K562 (cell line): ENCODE measurements around the gene ZNF774. TPM values are rescaled to one million over a fixed set of nuclear protein-coding genes. Genes with fewer than 3 reads are reported as not detected.

Experiments
- ATAC-seq: fragments of 200-7000 bp; cut with Tn5 transposase; 3 replicates; pipeline ENCODE4 v1.9.1; 2020; ENCODE audit warnings: moderate library complexity
- BruUV-seq: library from RNA; stranded (reverse); fragments of 400-500 nt; replicated peaks from 2 replicates; lab custom pipeline; 2021; lab: Mats Ljungman, UMichigan
- CTCF ChIA-PET: fragments of 300-600 bp; formaldehyde crosslinking; extraction: SDS; loops from one replicate; lab custom pipeline; 2021; ENCODE audit warnings: low intra/inter-chr PET ratio; lab: Yijun Ruan, JAX
- POLR2A ChIA-PET: fragments of 300-600, 350-650 bp; sonication (Branson Sonifier 250); formaldehyde crosslinking; extraction: SDS; loops from one replicate; lab custom pipeline; 2021; ENCODE audit warnings: antibody characterized with exemption, inconsistent platforms; lab: Yijun Ruan, JAX
- DNase-seq, 4 experiments: peaks; one replicate each; pipeline versions ENCODE4 v3.0.0 to v3.0.0-alpha.2; 2011 to 2018; ENCODE audit warnings: low spot score in 3 of 4, mixed read lengths in 3 of 4; ENCODE audit errors: extremely low read depth in 1 of 4
- FAIRE-seq: peaks from 2 replicates; lab custom pipeline; 2011; peaks lifted over from hg19 to GRCh38; lab: Jason Lieb, UNC
- H2AFZ ChIP-seq: 2 replicates; pipeline ENCODE4 v1.6.0; 2011; ENCODE audit warnings: low read depth, low read length, control low read depth, inconsistent platforms
- H3K27ac ChIP-seq: fragments of 200-600 bp; 3 replicates; pipeline ENCODE4 v1.8.0; 2011; ENCODE audit warnings: low read depth, mild to moderate bottlenecking, control low read depth, inconsistent platforms, low read length, moderate library complexity, mixed read lengths; ENCODE audit errors: extremely low read depth
- H3K27me3 ChIP-seq, 2 experiments: fragments of 300-600 bp in 1 of 2; 2 replicates in 1 of 2; 3 replicates in 1 of 2; pipeline versions ENCODE4 v1.6.0 to v1.8.0; 2011; ENCODE audit warnings: inconsistent platforms in 2 of 2, low read length in 2 of 2, mild to moderate bottlenecking in 1 of 2, mixed read lengths in 1 of 2, moderate library complexity in 1 of 2; ENCODE audit not compliant: control insufficient read depth in 2 of 2, insufficient read depth in 2 of 2
- H3K36me3 ChIP-seq: fragments of 300-600 bp; 3 replicates; pipeline ENCODE4 v1.8.0; 2011; ENCODE audit warnings: mild to moderate bottlenecking, low read length, inconsistent platforms; ENCODE audit not compliant: control insufficient read depth, insufficient read depth
- H3K4me1 ChIP-seq, 2 experiments: fragments of 200-600 bp in 1 of 2; replicated peaks in 1 of 2; 2 replicates in 1 of 2; 3 replicates in 1 of 2; pipeline versions ENCODE4 v1.5.1 to v1.8.0; 2011; ENCODE audit warnings: inconsistent platforms in 2 of 2, low read length in 2 of 2, mild to moderate bottlenecking in 1 of 2, mixed read lengths in 1 of 2, moderate library complexity in 1 of 2; ENCODE audit not compliant: control insufficient read depth in 2 of 2, insufficient read depth in 2 of 2
- H3K4me2 ChIP-seq: 2 replicates; pipeline ENCODE4 v1.6.1; 2011; ENCODE audit warnings: low read length, control low read depth, inconsistent platforms, mixed read lengths; ENCODE audit not compliant: insufficient read depth
- H3K4me3 ChIP-seq: fragments of 200-600 bp; sonication (generic), shearing (Covaris generic); 2 replicates; pipeline ENCODE4 v1.5.1; 2016; ENCODE audit warnings: control low read depth, inconsistent platforms
- H3K79me2 ChIP-seq: fragments of 200-600 bp; 3 replicates; pipeline ENCODE4 v1.8.0; 2011; ENCODE audit warnings: low read length, inconsistent platforms; ENCODE audit not compliant: control insufficient read depth, insufficient read depth
- H3K9ac ChIP-seq, 2 experiments: 2 replicates each; pipeline versions ENCODE4 v1.6.0 to v1.6.1; 2011; ENCODE audit warnings: low read depth in 2 of 2, low read length in 2 of 2, control low read depth in 1 of 2, inconsistent platforms in 1 of 2, mild to moderate bottlenecking in 1 of 2, mixed read lengths in 1 of 2; ENCODE audit not compliant: insufficient read depth in 1 of 2
- H3K9me1 ChIP-seq: one replicate; pipeline ENCODE4 v1.6.0; 2011; ENCODE audit warnings: inconsistent platforms, mild to moderate bottlenecking, low read length, moderate library complexity; ENCODE audit not compliant: control insufficient read depth, insufficient read depth
- H3K9me3 ChIP-seq: replicated peaks from 2 replicates; pipeline ENCODE4 v1.5.1; 2011; ENCODE audit warnings: low read depth, low read length, inconsistent platforms; ENCODE audit not compliant: control insufficient read depth, insufficient read depth
- H4K20me1 ChIP-seq: replicated peaks from 2 replicates; pipeline ENCODE4 v1.6.1; 2011; ENCODE audit warnings: low read length, inconsistent platforms, mixed read lengths; ENCODE audit not compliant: control insufficient read depth, insufficient read depth
- ATF7 ChIP-seq: fragments of 450-650 bp; IDR thresholded peaks from 2 replicates; pipeline ENCODE4 v1.7.1; 2014; ENCODE audit warnings: mild to moderate bottlenecking, moderate library complexity
- DPF2 ChIP-seq: fragments of 450-650 bp; IDR thresholded peaks from 2 replicates; pipeline ENCODE4 v1.6.1; 2016
- ETV5 ChIP-seq: sonication (generic); formaldehyde crosslinking; IDR thresholded peaks from 2 replicates; pipeline ENCODE4 v1.4.0; 2020; ENCODE audit warnings: low read depth, mild to moderate bottlenecking, missing genetic modification reagents
- FOXA3 ChIP-seq, 2 experiments: fragments of 450-650 bp in 1 of 2; sonication (generic) in 1 of 2; formaldehyde crosslinking; IDR thresholded peaks in 1 of 2; conservative IDR thresholded peaks in 1 of 2; 2 replicates each; pipeline versions ENCODE4 v1.4.0 to v1.8.0; 2020 to 2022; ENCODE audit warnings: mild to moderate bottlenecking in 2 of 2, missing genetic modification reagents in 1 of 2
- FOXJ2 ChIP-seq: fragments of 200-800 bp; sonication (Bioruptor generic); IDR thresholded peaks from 2 replicates; pipeline ENCODE4 v1.6.1; 2016; ENCODE audit warnings: missing genetic modification characterization, missing compliant biosample characterization
- FOXK2 ChIP-seq, 2 experiments: fragments of 450-650 bp; IDR thresholded peaks in 1 of 2; conservative IDR thresholded peaks in 1 of 2; 2 replicates each; pipeline ENCODE4 v1.6.1; 2016; ENCODE audit warnings: low read depth in 2 of 2, mild to moderate bottlenecking in 1 of 2
- GABPB1 ChIP-seq: sonication (generic); formaldehyde crosslinking; IDR thresholded peaks from 2 replicates; pipeline ENCODE4 v1.8.0; 2022; ENCODE audit warnings: mild to moderate bottlenecking, missing genetic modification reagents
- JUN ChIP-seq, 2 experiments: sonication (generic) in 1 of 2; formaldehyde crosslinking in 1 of 2; IDR thresholded peaks; 2 replicates each; pipeline versions ENCODE4 v1.6.1 to v1.8.0; 2012 to 2022; ENCODE audit warnings: borderline replicate concordance in 2 of 2, mild to moderate bottlenecking in 2 of 2, improper control_type of control experiment in 1 of 2, low read depth in 1 of 2, low read length in 1 of 2, missing genetic modification reagents in 1 of 2
- MAFK ChIP-seq: IDR thresholded peaks from 2 replicates; pipeline ENCODE4 v1.6.1; 2011; ENCODE audit warnings: low read length, improper control_type of control experiment
- MEIS2 ChIP-seq: fragments of 450-650 bp; IDR thresholded peaks from 2 replicates; pipeline ENCODE4 v1.6.1; 2014; ENCODE audit warnings: mild to moderate bottlenecking; ENCODE audit not compliant: partially characterized antibody
- MXI1 ChIP-seq: IDR thresholded peaks from 2 replicates; pipeline ENCODE4 v1.6.1; 2011; ENCODE audit warnings: low read depth, mild to moderate bottlenecking, improper control_type of control experiment, low read length
- POLR2AphosphoS5 ChIP-seq: IDR thresholded peaks from 2 replicates; pipeline ENCODE4 v1.6.1; 2011; ENCODE audit warnings: mild to moderate bottlenecking, low read depth, low read length, moderate library complexity; ENCODE audit not compliant: control insufficient read depth, insufficient read depth
- RCOR1 ChIP-seq, 2 experiments: IDR thresholded peaks; 2 replicates each; pipeline ENCODE4 v1.6.1; 2012; ENCODE audit warnings: low read depth in 2 of 2, low read length in 2 of 2, borderline replicate concordance in 1 of 2, improper control_type of control experiment in 1 of 2
- RFX5 ChIP-seq: IDR thresholded peaks from 2 replicates; pipeline ENCODE4 v1.6.1; 2011; ENCODE audit warnings: low read depth, mild to moderate bottlenecking, improper control_type of control experiment, low read length
- THRA ChIP-seq: fragments of 450-650 bp; IDR thresholded peaks from 2 replicates; pipeline ENCODE4 v1.6.1; 2017; ENCODE audit warnings: mild to moderate bottlenecking, moderate library complexity
- TSHZ1 ChIP-seq: fragments of 250-450 bp; sonication (Bioruptor Pico); IDR thresholded peaks from 2 replicates; pipeline ENCODE4 v1.4.0; 2020; ENCODE audit warnings: mild to moderate bottlenecking, moderate library complexity
- ZNF57 ChIP-seq: fragments of 450-650 bp; formaldehyde crosslinking; IDR thresholded peaks from 2 replicates; pipeline ENCODE4 v1.4.0; 2020; ENCODE audit warnings: mild to moderate bottlenecking, moderate library complexity
- WGBS: fragments of 100-300 bp; shearing (Covaris generic); methylation state at CpG from one replicate; pipeline ENCODE4 v1.1.6; 2016; ENCODE audit warnings: low coverage, mixed read lengths; ENCODE audit not compliant: insufficient coverage; ENCODE audit errors: missing lambda C conversion rate; 5-methylcytosine and 5-hydroxymethylcytosine counted together
- in situ Hi-C: fragments of 300-500 bp; cut with MboI; formaldehyde crosslinking; loops from 4 replicates; pipeline ENCODE4 v1.15.0; 2018; ENCODE audit warnings: inconsistent platforms, mixed read lengths
- intact Hi-C: fragments of 100-400 bp; cut with micrococcal nuclease; formaldehyde crosslinking; loops from 2 replicates; pipeline ENCODE4 v1.14.2; 2022
- polyA plus RNA-seq, 8 experiments: library from polyadenylated mRNA; depleted of rRNA in 4 of 8; stranded (reverse) in 5 of 8; unstranded in 3 of 8; fragments of >200 nt; fragmentation: Nextera tagmentation in 2 of 8; fragmentation: Illumina TruSeq in 1 of 8; extraction: Ambion mirVana in 2 of 8; extraction: Trizol in 1 of 8; gene quantifications; 2 replicates each; pipeline versions ENCODE4 v1.2.1 to v1.2.3, GENCODE V29; 2011 to 2014; ENCODE audit warnings: inconsistent platforms in 1 of 8, missing spikeins in 1 of 8
- total RNA-seq, 7 experiments: library from RNA; depleted of rRNA in 6 of 7; stranded (reverse); fragments of >200 nt in 6 of 7; fragmentation: Illumina TruSeq in 2 of 7; extraction: Trizol in 2 of 7; gene quantifications; 2 replicates each; pipeline versions ENCODE4 v1.2.1 to v1.2.3, GENCODE V29; 2011 to 2021; ENCODE audit warnings: low replicate concordance in 1 of 7

Gene ZNF774
- total and polyA plus RNA-seq, 9 of the 15 experiments (the other 6 are each of a cell fraction or from before 2014, with no cell fraction given), result 0.32 to 2.0 (median 1.2) TPM

- DNase-seq (peak; percentile 71 to 88 (median 79)), FAIRE-seq (peak; percentile 94), ATAC-seq (peak; percentile 97)
- no peaks in the 10 kb centered on the region for H3K36me3 ChIP-seq
- BruUV-seq, result no TSS peak
- H3K9me3 ChIP-seq, result no peaks in the 10 kb centered on the region
- peaks cover 0 to 29% of the 10 kb centered on the region in 2 experiments; a peak in 3 of 5 replicates for H3K4me1 ChIP-seq
- H3K9ac ChIP-seq, result peak overlapping the region in 1 of 2 experiments; percentile 61; a peak in 2 of 4 replicates
- ChIA-PET CTCF (no interaction called here), POLR2A (interaction anchor here (1.0 to 3.4 kb wide), 3 partner anchors 9 to 12 kb away, joined by 3 to 19 read pairs (median 5); partner anchors contain the start of gene IQGAP1)
- peaks cover 69% of the 10 kb centered on the region for H3K79me2 ChIP-seq
- in situ Hi-C loops, result no loop called here
- H3K4me3 ChIP-seq, result no peak overlapping the region
- peak overlapping the region; percentile 82 for H3K27ac ChIP-seq
- peak overlapping the region; percentile 68 for H3K4me2 ChIP-seq
- peak overlapping the region; percentile 84 for H2AFZ ChIP-seq
- no peaks in the 10 kb centered on the region for H4K20me1 ChIP-seq
- WGBS, result 6% methylated on average over 7 of the region's 7 CpGs
- intact Hi-C loops, result loop anchor here (5.0 kb wide), 1 partner anchor 39 kb away; no protein-coding TSS in a partner anchor
- H3K9me1 ChIP-seq, result no peaks in the 10 kb centered on the region
- no peaks in the 10 kb centered on the region for H3K27me3 ChIP-seq
- TF ChIP-seq THRA (no peak), JUN (IDR thresholded peaks at IDR 0.05; ENCODE audit: borderline replicate concordance, low read depth, low read length) (peak; percentile 87), JUN (CRISPR knock-in tag; IDR thresholded peaks at IDR 0.05; ENCODE audit: borderline replicate concordance) (no peak), DPF2 (peak; percentile 87), GABPB1 (0 out of 2 replicates have a peak, but pooled peaks have one; percentile 27), FOXA3 (CRISPR knock-in tag; conservative IDR thresholded peaks at IDR 0.05 in 1 of 2, IDR thresholded peaks at IDR 0.05 in 1 of 2) (peak; percentile 80 to 86), ZNF57 (no peak), MEIS2 (peak; percentile 61), MAFK (0 out of 2 replicates have a peak, but pooled peaks have one; percentile 47), ATF7 (peak; percentile 78; the same call in 1 of the 2 replicates), POLR2AphosphoS5 (no peak), MXI1 (peak; percentile 84), RCOR1 (IDR thresholded peaks at IDR 0.05; ENCODE audit: borderline replicate concordance in 1 of 2, low read depth in 2 of 2, low read length in 2 of 2) (peak in 1 of 2 experiments; percentile 77; a peak in 1 of 4 replicates), FOXJ2 (tag) (peak; percentile 98), FOXK2 (conservative IDR thresholded peaks at IDR 0.05 in 1 of 2, IDR thresholded peaks at IDR 0.05 in 1 of 2; ENCODE audit: low read depth in 2 of 2) (0 out of 4 replicates have a peak, but pooled peaks of 1 of the 2 experiments have one; percentile 40), TSHZ1 (CRISPR knock-in tag) (no peak), ETV5 (CRISPR knock-in tag) (peak; percentile 96), RFX5 (no peak)
Observed at GRCh38 chr15:90400759-90401314, 48.8 kb downstream of the ZNF774 start.
